ENCODE results near the gene SLC6A8.

Gene SLC6A8

GRCh38 chrX:153687121-153688039, at the start of gene SLC6A8:
Gene SLC6A8 (plus strand): TSS chrX:153687926. CDS start chrX:153688575, 649 bp downstream.
- no peak for DNase-seq (ENCODE audit: low read depth)

DNA sequence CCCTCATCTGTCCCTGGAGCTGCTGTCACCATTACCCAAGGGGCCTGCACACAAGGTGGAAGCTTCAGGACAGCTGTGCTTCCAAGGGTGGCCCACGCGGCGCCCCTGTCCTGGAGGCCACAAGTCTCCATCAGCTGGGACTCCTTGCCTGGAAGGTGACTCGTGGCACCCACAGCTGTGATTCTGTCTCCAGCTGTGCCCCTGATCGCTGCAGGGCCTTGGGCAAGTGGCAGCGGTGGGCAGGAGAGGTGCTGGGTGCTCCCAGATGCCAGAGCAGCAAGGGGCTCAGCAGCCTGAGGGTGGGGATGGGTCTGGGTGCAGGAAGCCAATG, 49.7 kb upstream of the SLC6A8 start:
- DNase-seq (ENCODE audit: low read depth): no peak

DNA sequence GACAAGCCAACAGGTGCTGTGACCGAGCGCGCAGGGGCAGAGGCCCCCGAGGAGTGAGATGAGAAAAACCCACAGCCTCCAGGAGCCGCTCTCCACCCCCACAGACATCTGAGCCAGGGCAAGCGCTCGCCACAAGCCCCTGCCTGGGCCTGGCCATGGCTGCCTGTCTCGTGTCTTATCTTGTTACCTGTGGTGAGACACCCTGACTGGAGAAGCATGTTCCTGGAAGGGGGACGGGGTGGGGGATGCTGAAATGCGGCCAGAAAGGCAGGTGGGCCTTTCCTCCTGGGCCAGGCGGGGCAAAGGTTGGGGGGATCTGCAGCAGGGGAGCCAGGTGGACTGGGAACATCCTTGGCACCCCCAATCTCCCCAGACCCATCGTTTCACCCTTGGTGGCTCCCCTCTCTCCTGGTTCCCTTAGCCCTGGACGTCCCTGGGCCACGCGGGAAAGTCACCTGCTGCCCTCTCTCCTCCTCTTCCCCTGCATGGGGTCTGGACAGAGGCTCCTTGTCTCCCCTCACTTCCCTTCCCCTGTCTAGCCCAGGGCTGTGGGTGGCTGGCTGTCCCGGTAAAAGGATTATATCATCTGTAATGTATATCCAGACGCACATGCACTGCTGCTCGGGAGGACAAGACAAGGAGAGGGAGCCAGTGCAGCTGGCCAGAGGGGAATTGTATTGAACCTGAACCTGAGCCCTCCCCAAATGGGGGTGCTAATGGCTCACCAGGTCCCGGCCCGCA, 49.1 kb upstream of the SLC6A8 start:
- no peak for DNase-seq (ENCODE audit: low read depth)

DNA sequence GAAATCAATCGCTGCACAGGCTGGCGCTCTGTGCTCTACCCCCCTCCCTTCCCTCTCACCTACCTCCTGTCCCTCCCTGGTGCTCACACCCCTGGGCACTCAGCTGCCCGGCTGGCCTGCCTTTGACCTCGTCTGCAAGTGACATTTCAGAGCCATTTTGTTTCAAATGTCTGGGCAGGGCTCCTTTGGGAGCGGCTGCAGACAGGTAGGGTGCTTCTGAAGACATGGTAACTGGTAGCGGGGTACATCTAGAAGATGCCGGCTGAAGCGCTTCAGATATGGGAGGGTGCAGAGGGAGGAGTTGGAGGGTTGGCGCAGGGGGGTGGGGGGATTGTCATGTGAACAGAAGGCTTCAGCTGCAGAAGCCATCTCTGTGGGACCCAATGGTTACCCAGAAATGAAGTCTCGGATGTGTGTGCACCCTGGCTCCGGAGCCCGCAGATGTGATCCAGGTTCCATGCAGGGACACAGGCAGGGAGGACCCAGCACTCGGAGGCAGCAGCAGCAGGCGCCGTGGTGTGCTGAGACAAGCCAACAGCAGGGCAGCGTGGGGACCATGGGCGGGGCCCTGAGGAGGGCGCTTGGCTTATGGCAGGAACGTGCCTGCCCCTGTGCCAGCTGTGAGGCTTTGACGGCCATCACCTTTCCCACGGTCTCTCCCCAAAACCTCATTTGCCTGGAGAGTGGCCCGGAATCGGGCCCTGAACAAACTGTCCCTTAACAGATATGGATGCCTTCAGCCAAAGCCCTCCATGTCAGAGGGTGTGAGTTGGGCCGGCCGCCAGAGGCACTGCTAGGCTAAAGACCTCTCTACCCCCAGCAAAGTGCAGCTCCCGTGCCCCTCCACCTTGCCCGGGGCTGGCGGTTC, 48.3 kb upstream of the SLC6A8 start:
- no peak for DNase-seq (ENCODE audit: low read depth)

DNA sequence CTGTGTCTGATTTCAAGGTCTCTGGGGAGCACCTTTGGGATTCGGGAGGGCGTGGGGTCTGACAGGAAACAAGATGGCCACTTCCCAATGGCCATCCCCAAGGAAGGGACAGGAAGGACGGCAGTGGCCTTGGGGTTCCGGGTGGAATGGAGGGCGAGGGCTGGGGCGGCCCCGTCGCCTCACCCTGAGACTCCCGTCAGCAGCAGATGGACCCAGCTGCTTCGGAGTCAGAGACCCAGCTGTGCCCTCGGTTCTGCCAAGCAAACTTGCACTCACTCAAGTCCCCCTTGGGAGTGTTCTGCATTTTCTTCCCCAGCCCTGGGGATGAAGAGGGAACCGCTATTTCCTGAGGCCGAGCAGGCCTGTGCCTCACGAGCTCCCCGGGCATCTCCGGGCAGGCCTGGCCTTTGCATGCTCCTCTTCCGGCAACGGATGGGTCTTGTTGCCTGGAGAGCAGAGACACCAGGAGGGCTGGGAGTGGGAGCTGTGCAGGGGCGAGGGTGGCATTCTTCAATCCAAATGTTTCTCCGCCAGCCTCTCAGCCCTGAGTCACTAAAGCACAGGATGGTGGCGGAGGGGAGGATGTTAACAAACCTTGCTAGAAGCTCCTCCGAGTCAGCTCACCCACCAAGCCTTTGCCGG, 47.6 kb upstream of the SLC6A8 start:
- no peak for DNase-seq (ENCODE audit: low read depth)

GRCh38 chrX:153640736-153641575, 46.8 kb upstream of the SLC6A8 start:
- DNase-seq (ENCODE audit: low read depth): no peak

GRCh38 chrX:153641627-153642026, 46.1 kb upstream of the SLC6A8 start:
- DNase-seq (ENCODE audit: low read depth): no peak

DNA sequence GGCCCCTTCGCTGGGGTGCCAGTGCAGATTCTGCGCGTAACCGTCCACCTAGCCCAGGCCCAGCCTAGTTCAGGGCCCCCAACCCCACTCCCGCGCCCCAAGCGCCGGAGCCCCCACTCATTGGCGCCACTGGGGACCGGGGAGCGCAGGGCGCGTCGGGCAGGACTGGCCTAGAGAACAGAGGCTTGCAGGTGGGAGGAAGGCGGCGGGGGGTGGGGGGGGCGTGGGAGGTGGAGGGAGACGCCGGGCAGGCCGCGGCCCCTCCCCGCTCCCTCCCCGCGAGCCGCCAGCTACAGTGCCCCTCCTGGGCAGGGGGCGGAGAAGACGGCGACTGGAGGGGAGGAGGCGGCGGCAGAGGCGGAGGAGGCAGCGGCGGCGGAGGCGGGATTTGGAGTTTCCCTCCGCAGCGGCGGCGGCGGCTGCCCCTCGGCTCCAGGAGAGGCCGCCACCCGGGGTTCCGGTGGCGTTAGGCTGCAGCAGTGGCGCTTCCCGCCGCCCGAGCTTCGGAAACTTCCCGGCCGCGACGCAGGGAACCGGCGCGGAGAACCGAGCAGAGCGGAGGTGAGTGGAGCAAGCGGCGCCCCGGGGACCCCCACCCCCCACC, 45.6 kb upstream of the SLC6A8 start:
- no peak for DNase-seq (ENCODE audit: low read depth)

DNA sequence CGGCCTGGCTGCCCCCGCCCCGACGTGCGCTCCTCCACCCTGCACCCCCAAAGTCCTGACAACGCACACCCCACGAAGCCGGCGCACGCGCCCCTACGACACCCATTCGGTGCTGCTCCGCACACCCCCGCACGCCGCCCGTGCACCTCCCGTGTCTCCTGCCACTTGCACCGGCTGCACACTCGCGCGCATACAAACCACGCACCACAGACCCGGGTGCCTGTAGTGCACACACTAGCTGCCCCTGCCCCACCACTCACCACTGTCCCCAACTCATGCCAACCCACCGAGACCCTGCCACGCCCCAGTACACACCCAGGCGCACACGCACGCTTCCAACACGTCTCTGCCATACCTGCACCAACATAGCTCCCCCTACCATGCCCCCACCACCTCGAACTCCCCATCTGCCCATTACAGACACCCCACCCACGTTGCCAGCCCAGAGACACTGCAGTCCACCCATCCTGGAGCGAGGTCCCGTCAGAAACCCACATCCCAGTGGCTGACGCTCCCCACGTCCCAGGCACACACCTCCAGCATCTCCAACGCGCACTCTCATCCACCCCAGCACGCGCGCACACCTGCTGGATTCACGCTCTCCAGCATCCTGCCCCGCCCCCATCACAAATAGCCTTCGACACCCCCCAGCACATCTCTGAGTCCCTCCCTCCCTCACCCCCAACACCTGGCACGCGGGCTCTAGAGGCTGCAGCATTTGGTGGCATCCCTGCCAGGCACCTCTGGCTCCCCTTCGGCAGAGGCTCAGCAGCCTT, 44.9 kb upstream of the SLC6A8 start:
- DNase-seq (ENCODE audit: low read depth): no peak

GRCh38 chrX:153643431-153644351, 44.0 kb upstream of the SLC6A8 start:
- DNase-seq (ENCODE audit: low read depth): no peak

DNA sequence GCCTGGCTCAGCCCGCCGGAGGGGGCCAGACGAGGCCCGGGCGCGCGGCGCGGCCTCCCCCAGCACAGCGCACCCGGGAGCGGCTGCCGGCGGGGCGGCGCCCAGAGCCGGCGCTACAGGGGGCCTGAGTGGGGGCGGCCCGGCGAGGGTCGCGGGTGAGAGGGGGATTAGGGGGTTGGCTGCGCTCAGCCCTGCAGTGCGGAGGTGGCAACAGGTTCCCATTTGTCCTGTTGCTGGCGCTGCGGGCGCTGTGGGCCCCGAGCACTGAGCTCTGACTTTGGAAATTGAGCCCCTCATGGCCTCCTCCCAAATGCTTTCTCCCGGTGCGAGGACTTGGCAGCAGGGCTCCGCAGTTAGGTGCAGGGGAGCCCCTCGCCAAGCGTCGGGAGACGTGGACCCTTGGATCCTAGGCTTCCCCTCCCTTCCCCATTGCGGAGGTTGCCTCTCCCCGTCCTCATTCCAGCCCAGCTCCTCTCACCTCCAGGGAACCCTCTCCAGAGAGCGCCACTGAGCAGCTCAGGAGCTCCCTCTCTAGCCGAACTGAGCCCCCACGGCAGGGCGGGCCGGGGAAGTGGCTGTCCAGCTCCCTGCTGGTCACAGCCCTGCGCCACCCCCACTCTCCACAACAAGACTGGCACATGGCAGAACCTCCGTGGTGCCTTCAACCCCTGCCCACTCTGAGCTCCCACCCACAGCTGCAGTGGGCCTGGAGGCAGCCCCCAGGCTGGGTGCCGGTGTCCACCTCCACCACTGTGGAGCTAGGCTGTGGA, 43.2 kb upstream of the SLC6A8 start:
- no peak for DNase-seq (ENCODE audit: low read depth)

DNA sequence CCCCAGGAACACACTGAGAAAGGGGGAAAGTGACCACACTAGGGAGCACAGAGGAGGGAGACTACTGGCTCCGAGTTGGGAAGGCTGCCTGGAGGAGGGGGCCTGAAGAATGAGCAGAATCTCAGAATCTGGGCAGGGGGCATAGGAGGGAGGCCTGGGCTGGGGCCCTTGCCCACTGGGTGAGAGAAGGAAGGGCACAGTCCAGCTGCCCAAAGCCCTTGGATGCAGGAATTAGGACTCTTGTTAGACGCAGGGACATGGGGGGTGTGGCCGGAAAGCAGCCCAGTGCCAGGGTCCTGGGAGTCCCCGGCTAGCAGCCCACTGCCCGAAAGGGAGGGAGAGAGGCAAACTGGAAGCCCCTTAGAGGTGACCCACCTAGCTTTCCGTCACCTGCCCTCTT, 42.6 kb upstream of the SLC6A8 start:
- DNase-seq (ENCODE audit: low read depth): no peak

DNA sequence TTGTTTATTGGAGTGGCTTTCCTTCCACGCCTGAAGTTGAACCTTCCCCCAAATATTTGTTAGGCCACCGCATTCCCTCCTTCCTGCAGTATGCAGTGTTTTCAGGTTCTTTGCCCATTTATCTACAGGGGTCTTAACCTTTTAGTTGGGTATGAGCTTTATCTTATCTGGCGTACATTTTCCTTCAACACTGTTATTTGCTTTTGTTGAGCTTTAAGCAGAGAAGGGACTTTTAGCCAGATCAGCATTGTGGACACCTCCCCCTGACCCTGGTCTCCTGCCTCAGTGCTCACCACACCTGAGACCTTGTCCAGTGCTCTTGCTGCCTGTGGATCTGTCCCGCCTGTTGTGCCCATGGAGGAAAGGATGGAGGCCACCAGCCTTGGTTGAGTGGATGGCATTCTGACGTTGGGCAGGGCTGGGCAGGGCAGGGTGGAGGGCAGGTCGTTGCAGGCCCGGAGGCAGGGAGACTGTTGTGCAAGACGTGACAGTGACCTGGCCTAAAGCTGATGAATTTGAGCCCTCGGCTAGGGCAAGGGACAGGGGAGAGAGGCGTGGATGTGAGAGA, 41.7 kb upstream of the SLC6A8 start:
- DNase-seq (ENCODE audit: low read depth): no peak

DNA sequence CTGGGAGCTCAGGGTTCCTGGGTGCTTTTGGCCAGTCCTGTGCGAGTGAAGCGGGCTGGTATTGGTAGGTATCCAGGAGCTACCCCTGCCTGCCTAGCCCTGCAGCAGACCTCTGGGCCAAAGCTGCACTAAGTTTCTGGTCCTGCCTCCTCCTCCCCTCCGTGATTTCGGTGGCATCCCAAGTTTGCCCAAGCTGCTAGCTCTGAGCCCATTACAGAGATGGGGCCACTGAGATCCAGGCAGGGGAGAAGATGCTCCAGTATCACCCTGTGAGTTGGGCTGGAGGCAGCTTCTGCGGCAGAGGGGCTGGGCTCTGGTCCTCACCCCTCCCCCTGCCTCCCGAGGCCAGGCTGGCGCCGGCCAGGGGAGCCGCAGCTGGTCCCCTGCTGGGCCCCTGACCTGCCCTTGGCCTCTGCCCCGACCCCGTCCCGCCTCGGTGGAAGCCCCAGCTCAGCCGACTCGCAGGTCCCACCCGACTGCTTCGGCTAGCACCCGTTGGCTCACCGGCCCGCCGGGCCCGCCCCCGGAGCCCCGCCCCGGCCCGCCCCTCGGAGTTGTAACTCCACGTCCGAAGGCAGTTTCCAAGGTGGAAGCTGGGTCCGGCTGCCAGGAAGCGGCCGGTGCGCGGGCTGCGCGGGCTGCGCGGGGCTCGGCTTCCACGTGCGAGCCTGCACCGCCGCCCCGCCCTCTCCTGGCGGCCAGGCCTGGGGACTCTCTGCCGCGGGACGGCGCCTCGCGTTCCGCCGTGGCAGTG, 40.9 kb upstream of the SLC6A8 start, which contains the start of gene DUSP9:
Gene DUSP9 (plus strand): TSS at position 584 of the 754 bp plus-strand sequence. CDS start 751 bp downstream, outside the sequence.
- no peak for DNase-seq (ENCODE audit: low read depth)

- DNase-seq (ENCODE audit: low read depth): no peak
These were observed 40.0 kb upstream of the SLC6A8 start for GRCh38 chrX:153647461-153648357.
